Heart left ventricle (tissue), 16 donors: Measurements from ENCODE around the gene TGFB1I1. TPM values are rescaled to one million over a fixed set of nuclear protein-coding genes. Genes with fewer than 3 reads are reported as not detected.
A peak's percentile ranks its signal among the peaks of the same experiment; 100 is the strongest.
"Not testable (repeated sequence)": the region's sequence is repeated elsewhere in the genome, so short reads cannot be mapped to it uniquely, and the experiment has no call there.

Experiments used
- ATAC-seq, 4 donors: fragments of 200-7000 bp; cut with Tn5 transposase; one replicate each; pipeline ENCODE4 v1.9.1; 2020 to 2022; ENCODE audit warnings: moderate library complexity in 4 of 4, mild to moderate bottlenecking in 3 of 4, moderate number of reproducible peaks in 1 of 4
- DNase-seq, 5 donors: peaks; one replicate each; pipeline ENCODE4 v3.0.0-alpha.2; 2020
- H3K27ac ChIP-seq, 12 donors: fragments of 200-600 bp; sonication (generic) in 4 of 12; one replicate each; pipeline versions ENCODE4 v1.5.0 to v1.8.0; 2016 to 2022; ENCODE audit warnings: mild to moderate bottlenecking in 2 of 12
- H3K27me3 ChIP-seq, 9 donors: fragments of 200-600 bp; sonication (generic) in 2 of 9; one replicate each; pipeline versions ENCODE4 v1.5.1 to v1.8.0; 2016 to 2022; ENCODE audit warnings: mild to moderate bottlenecking in 3 of 9
- H3K36me3 ChIP-seq, 9 donors: fragments of 200-600 bp; sonication (generic) in 2 of 9; one replicate each; pipeline versions ENCODE4 v1.5.0 to v1.8.0; 2018 to 2022; ENCODE audit warnings: mild to moderate bottlenecking in 2 of 9
- H3K4me1 ChIP-seq, 12 donors: fragments of 200-600 bp; sonication (generic) in 4 of 12; one replicate each; pipeline versions ENCODE4 v1.5.0 to v1.8.0; 2016 to 2022; ENCODE audit warnings: mild to moderate bottlenecking in 3 of 12
- H3K4me3 ChIP-seq, 12 donors: fragments of 200-600 bp; sonication (generic) in 4 of 12; one replicate each; pipeline versions ENCODE4 v1.5.0 to v1.8.0; 2017 to 2022; ENCODE audit warnings: mild to moderate bottlenecking in 9 of 12, moderate library complexity in 4 of 12
- H3K9me3 ChIP-seq, 12 donors: fragments of 200-600 bp; sonication (generic) in 4 of 12; one replicate each; pipeline versions ENCODE4 v1.5.0 to v1.8.0; 2016 to 2022; ENCODE audit warnings: mild to moderate bottlenecking in 1 of 12
- POLR2A ChIP-seq, 2 donors: fragments of 450-650 bp; IDR thresholded peaks; one replicate each; pipeline ENCODE4 v1.6.1; 2017; ENCODE audit warnings: antibody characterized with exemption in 2 of 2, mild to moderate bottlenecking in 2 of 2, moderate library complexity in 2 of 2
- WGBS, 4 donors: extraction: QIAGEN DNeasy Blood & Tissue Kit in 2 of 4; methylation state at CpG; one replicate each; pipeline versions ENCODE4 v1.1.5 to v1.1.7; 2013 to 2018; 5-methylcytosine and 5-hydroxymethylcytosine counted together
- intact Hi-C, 10 donors: fragments of 100-400 bp; cut with DNase I; formaldehyde crosslinking; loops; one replicate each; pipeline versions ENCODE4 v1.11.1 to v1.14.2; 2022
- polyA plus RNA-seq, 2 donors: library from polyadenylated mRNA; stranded (reverse); fragments of 200-250 nt; gene quantifications; one replicate each; pipeline ENCODE4 v1.2.3, GENCODE V29; 2013
- total RNA-seq, 9 donors: library from RNA; depleted of rRNA in 2 of 9; stranded (reverse); fragments of >200 nt in 2 of 9; fragmentation: NEBNext Ultra II Directional in 3 of 9; extraction: Animal tissue kit (Norgen Biotek cat#: 25700) in 3 of 9; gene quantifications; one replicate each; pipeline versions ENCODE4 v1.1.0 to v1.2.4, GENCODE V29; 2016 to 2023
- TF ChIP-seq, protein P1 (sequence below), 12 donors: fragments of 200-600 bp; sonication (generic) in 4 of 12; IDR thresholded peaks; one replicate each; pipeline versions ENCODE4 v1.5.0 to v1.8.0; 2018 to 2022; ENCODE audit warnings: antibody characterized with exemption in 12 of 12, mild to moderate bottlenecking in 5 of 12
- donor health status: ischemic (EF 13 %, LVEDD 7.1; RV severe dilation, severe dysfunction).
- donor health status: healthy with polysubstance abuse.
- donor health status: DM: no; HTN: yes; CAD: no.
- donor health status: DM: no; HTN: no; CAD: no.
- donor health status: ischemic (EF 25% LVEDD 6.9; RV normal size, moderate dysfunction).
- donor health status: ischemic (EF 25% LVEDD 5.7; RV mildly dilated, moderate dysfunction).
- donor health status: healthy.
- donor health status: DM: yes; HTN: yes; CAD: no.
- donor health status: ischemic (EF 35%, LVEDD 5.7; RV mildly dilated, moderate dysfunction).
- donor health status: nonischemic (EF 11% LVEDD 7.7; RV severe dilation, severe dysfunction).
- donor health status: DM: yes; HTN: yes; CAD: no.
- donor health status: PGD.
- donor health status: ischemic (EF 29% LVEDD 5.4; RV normal size, mild dysfunction).
- donor health status: nonischemic (EF 23%, LVEDD 6.1; RV moderate dilation, normal function).

The TGFB1I1 gene
- total and polyA plus RNA-seq, 11 donors: 12.9 to 37.7 (median 19.5) TPM

DNA sequence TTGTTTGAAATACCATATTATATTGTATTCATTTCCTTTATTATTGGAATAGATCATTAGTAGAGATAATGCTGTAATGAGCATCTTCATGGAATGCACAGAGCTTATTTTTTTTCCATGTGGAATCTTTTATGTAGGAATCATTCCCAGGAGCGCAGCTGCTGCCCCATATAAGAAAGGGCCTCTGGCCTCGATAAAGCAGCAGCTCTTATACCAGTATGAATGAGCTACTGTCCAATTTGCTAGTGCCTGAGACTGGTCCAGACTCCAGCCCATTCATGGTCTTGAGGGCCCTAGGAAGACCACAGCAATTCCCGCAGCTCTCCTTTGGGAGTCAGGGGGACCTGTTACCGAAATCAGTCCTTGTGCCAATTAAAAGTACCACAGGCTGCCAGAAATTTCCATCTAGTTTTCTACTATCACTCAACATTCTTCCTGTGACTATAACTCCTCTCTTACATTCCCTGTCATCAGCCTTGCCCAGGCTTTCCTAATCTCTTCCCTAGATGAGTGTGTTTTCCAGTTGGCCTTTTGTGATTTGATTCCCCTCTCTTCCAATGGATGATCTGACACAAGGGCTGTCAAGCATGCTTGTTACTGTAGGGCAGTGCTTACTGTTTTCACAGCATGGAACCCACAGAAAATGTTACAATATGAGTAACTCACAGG, 31.3 kb upstream of the TGFB1I1 start:
- TF ChIP-seq POLR2A (IDR thresholded peaks at IDR 0.05): no peak
- TF ChIP-seq, protein P1, sequence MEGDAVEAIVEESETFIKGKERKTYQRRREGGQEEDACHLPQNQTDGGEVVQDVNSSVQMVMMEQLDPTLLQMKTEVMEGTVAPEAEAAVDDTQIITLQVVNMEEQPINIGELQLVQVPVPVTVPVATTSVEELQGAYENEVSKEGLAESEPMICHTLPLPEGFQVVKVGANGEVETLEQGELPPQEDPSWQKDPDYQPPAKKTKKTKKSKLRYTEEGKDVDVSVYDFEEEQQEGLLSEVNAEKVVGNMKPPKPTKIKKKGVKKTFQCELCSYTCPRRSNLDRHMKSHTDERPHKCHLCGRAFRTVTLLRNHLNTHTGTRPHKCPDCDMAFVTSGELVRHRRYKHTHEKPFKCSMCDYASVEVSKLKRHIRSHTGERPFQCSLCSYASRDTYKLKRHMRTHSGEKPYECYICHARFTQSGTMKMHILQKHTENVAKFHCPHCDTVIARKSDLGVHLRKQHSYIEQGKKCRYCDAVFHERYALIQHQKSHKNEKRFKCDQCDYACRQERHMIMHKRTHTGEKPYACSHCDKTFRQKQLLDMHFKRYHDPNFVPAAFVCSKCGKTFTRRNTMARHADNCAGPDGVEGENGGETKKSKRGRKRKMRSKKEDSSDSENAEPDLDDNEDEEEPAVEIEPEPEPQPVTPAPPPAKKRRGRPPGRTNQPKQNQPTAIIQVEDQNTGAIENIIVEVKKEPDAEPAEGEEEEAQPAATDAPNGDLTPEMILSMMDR (IDR thresholded peaks at IDR 0.05): no peak
- peaks cover 0 to 7% (median 0%) of the 10 kb centered on the region in 9 donors for H3K36me3 ChIP-seq
- ATAC-seq: no peak
- H3K27ac ChIP-seq: peak overlapping the region in 9 of 12 donors; percentile 17 to 80 (median 46)
- DNase-seq: no peak
- no peaks in the 10 kb centered on the region for H3K9me3 ChIP-seq
- H3K4me1 ChIP-seq: peaks cover 0 to 29% (median 11%) of the 10 kb centered on the region in 12 donors
- H3K27me3 ChIP-seq: no peaks in the 10 kb centered on the region
- intact Hi-C loops: loop anchor here in 7 of 10 donors (5.0 to 10.0 kb wide), 8 partner anchors 256 to 486 kb away; partner anchors contain the start of genes FUS (in 5 of the 7), HSD3B7 (in 2 of the 7), KAT8 (in 2 of the 7) and SETD1A (in 1 of the 7)
- 33 to 44% (median 37%) methylated on average over 4 of the region's 4 CpGs for WGBS, 4 donors
- no peak overlapping the region for H3K4me3 ChIP-seq

DNA sequence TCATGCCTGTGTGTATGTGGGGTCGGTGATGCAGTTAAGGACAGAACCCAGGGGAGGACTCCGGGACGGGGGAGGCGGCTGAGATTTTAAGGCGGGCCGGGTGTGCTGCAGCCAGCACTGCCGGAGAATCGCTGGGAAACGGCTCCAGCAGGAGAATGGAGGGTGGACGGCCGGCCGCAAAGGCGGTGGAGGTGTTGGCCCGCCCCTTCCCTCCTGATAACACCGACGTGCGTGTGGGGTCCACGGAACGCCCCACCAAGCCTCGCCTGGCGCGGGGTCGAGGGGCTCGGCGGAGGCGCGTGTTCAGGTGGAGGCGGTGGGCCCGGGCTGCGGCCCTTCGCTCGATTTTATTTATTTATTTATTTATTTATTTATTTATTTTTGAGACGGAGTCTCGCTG, 30.0 kb upstream of the TGFB1I1 start:
- Histone ChIP-seq H3K9me3 (no peaks in the 10 kb centered on the region), H3K4me3 (peak overlapping the region; percentile 60 to 81 (median 71)), H3K27ac (peak overlapping the region; percentile 72 to 94 (median 91)), H3K27me3 (no peaks in the 10 kb centered on the region), H3K4me1 (peaks cover 0 to 29% (median 11%) of the 10 kb centered on the region in 12 donors), H3K36me3 (no peaks in the 10 kb centered on the region)
- no peak for TF ChIP-seq POLR2A (IDR thresholded peaks at IDR 0.05)
- TF ChIP-seq, protein P1 (IDR thresholded peaks at IDR 0.05): no peak
- intact Hi-C loops: loop anchor here in 8 of 10 donors (2.0 to 10.0 kb wide), 9 partner anchors 257 to 487 kb away; partner anchors contain the start of genes FUS (in 5 of the 8), HSD3B7 (in 5 of the 8), KAT8 (in 2 of the 8) and SETD1A (in 1 of the 8)
- 52 to 67% (median 56%) methylated on average over 33 to 34 of the region's 34 CpGs for WGBS, 4 donors
- ATAC-seq (no peak), DNase-seq (peak in 2 of 5 donors; percentile 28 to 29)

- peaks cover 0 to 21% (median 9%) of the 10 kb centered on the region in 12 donors for H3K4me1 ChIP-seq
- not testable (repeated sequence) for ATAC-seq, H3K9me3 ChIP-seq, DNase-seq, H3K4me3 ChIP-seq, H3K27ac ChIP-seq, H3K27me3 ChIP-seq, H3K36me3 ChIP-seq
- WGBS, 4 donors: 73 to 78% (median 73%) methylated on average over 6 of the region's 6 CpGs
- intact Hi-C loops: loop anchor here in 7 of 10 donors (2.0 to 10.0 kb wide), 6 partner anchors 261 to 491 kb away; partner anchors contain the start of genes FUS (in 4 of the 7), KAT8 (in 2 of the 7), HSD3B7 (in 1 of the 7) and SETD1A (in 1 of the 7)
Measured at GRCh38 chr16:31445931-31446330, 26.0 kb upstream of the TGFB1I1 start.

- intact Hi-C loops: loop anchor here in 6 of 10 donors (5.0 to 10.0 kb wide), 9 partner anchors 54 to 496 kb away; partner anchors contain the start of genes ZNF267 (in 2 of the 6), FUS (in 1 of the 6), RUSF1 (in 1 of the 6) and SETD1A (in 1 of the 6)
- 86 to 94% (median 88%) methylated on average over 5 of the region's 5 CpGs for WGBS, 4 donors
- peak in 1 of 5 donors; percentile 9 for DNase-seq
- Histone ChIP-seq H3K27ac (peak overlapping the region in 1 of 12 donors; percentile 4), H3K9me3 (no peaks in the 10 kb centered on the region), H3K4me1 (peaks cover 5 to 51% (median 42%) of the 10 kb centered on the region in 12 donors), H3K27me3 (no peaks in the 10 kb centered on the region), H3K4me3 (no peak overlapping the region), H3K36me3 (no peaks in the 10 kb centered on the region)
- ATAC-seq: no peak
- TF ChIP-seq, protein P1 (IDR thresholded peaks at IDR 0.05): no peak
- no peak for TF ChIP-seq POLR2A (IDR thresholded peaks at IDR 0.05)
Measured at GRCh38 chr16:31451201-31451600, 20.8 kb upstream of the TGFB1I1 start.
